Mesothelial cell of epicardium (in vitro differentiated cells): ENCODE results near the gene ATP5PO. TPM values are rescaled to one million over a fixed set of nuclear protein-coding genes. Genes with fewer than 3 reads are reported as not detected.

Source experiments
- DNase-seq, 2 experiments: peaks; one replicate each; pipeline ENCODE4 v3.0.0; 2021; ENCODE audit warnings: low spot score in 2 of 2; ENCODE audit not compliant: unreplicated experiment in 2 of 2
- H3K27ac Mint-ChIP-seq: 2 replicates; pipeline ENCODE4 v1.8.0; 2021; ENCODE audit warnings: mixed read lengths
- H3K27me3 Mint-ChIP-seq: 2 replicates; pipeline ENCODE4 v1.8.0; 2021; ENCODE audit warnings: low read depth, mixed read lengths
- H3K36me3 Mint-ChIP-seq: 2 replicates; pipeline ENCODE4 v1.8.0; 2021; ENCODE audit warnings: mixed read lengths
- H3K4me1 Mint-ChIP-seq: 2 replicates; pipeline ENCODE4 v1.8.0; 2021; ENCODE audit warnings: mixed read lengths
- H3K4me3 Mint-ChIP-seq: 2 replicates; pipeline ENCODE4 v1.8.0; 2021; ENCODE audit warnings: mild to moderate bottlenecking, moderate library complexity, mixed read lengths
- H3K9me3 Mint-ChIP-seq: 2 replicates; pipeline ENCODE4 v1.8.0; 2021; ENCODE audit warnings: mixed read lengths
- CTCF ChIP-seq: fragments of 200-600 bp; sonication (generic); IDR thresholded peaks from one replicate; pipeline ENCODE4 v1.5.0; 2021; ENCODE audit warnings: antibody characterized with exemption; ENCODE audit not compliant: unreplicated experiment
- total RNA-seq: library from RNA; stranded (reverse); gene quantifications from 3 replicates; pipeline ENCODE4 v1.2.1, GENCODE V29; 2021

Gene ATP5PO
- total RNA-seq, 1 donor from 2014 or later = 159 TPM

- peaks cover 22% of the 10 kb centered on the region for H3K36me3 Mint-ChIP-seq
- H3K4me1 Mint-ChIP-seq = peaks cover 37% of the 10 kb centered on the region
- no peaks in the 10 kb centered on the region for H3K27me3 Mint-ChIP-seq
- no peak for DNase-seq
- peaks cover 10% of the 10 kb centered on the region for H3K9me3 Mint-ChIP-seq
- no peak for TF ChIP-seq CTCF
- H3K27ac Mint-ChIP-seq = no peak overlapping the region
- no peak overlapping the region for H3K4me3 Mint-ChIP-seq
Observed at GRCh38 chr21:33943293-33943692, 27.7 kb upstream of the ATP5PO start.

GRCh38 chr21:33942426-33942825, 26.8 kb upstream of the ATP5PO start:
- H3K27ac Mint-ChIP-seq = no peak overlapping the region

GRCh38 chr21:33940881-33941245, 25.3 kb upstream of the ATP5PO start:
- Mint-ChIP-seq H3K27me3 (no peaks in the 10 kb centered on the region), H3K27ac (peak overlapping the region; percentile 86), H3K4me3 (no peak overlapping the region), H3K36me3 (peaks cover 22% of the 10 kb centered on the region), H3K4me1 (peaks cover 17% of the 10 kb centered on the region), H3K9me3 (peaks cover 10% of the 10 kb centered on the region)
- TF ChIP-seq CTCF = no peak
- DNase-seq = no peak

More at GRCh38 chr21:33942426-33942825, 26.8 kb upstream of the ATP5PO start:
- Mint-ChIP-seq H3K36me3 (peaks cover 22% of the 10 kb centered on the region), H3K27me3 (no peaks in the 10 kb centered on the region), H3K4me1 (peaks cover 29% of the 10 kb centered on the region), H3K4me3 (no peak overlapping the region), H3K9me3 (peaks cover 10% of the 10 kb centered on the region)
- no peak for DNase-seq
- TF ChIP-seq CTCF = no peak

- peaks cover 18% of the 10 kb centered on the region for H3K4me1 Mint-ChIP-seq
- no peak for DNase-seq
- peak overlapping the region; percentile 86 for H3K27ac Mint-ChIP-seq
- no peak overlapping the region for H3K4me3 Mint-ChIP-seq
- H3K9me3 Mint-ChIP-seq = peaks cover 10% of the 10 kb centered on the region
- TF ChIP-seq CTCF = no peak
- no peaks in the 10 kb centered on the region for H3K27me3 Mint-ChIP-seq
- H3K36me3 Mint-ChIP-seq = peaks cover 22% of the 10 kb centered on the region
Observed at GRCh38 chr21:33940164-33940880, 24.7 kb upstream of the ATP5PO start.

DNA sequence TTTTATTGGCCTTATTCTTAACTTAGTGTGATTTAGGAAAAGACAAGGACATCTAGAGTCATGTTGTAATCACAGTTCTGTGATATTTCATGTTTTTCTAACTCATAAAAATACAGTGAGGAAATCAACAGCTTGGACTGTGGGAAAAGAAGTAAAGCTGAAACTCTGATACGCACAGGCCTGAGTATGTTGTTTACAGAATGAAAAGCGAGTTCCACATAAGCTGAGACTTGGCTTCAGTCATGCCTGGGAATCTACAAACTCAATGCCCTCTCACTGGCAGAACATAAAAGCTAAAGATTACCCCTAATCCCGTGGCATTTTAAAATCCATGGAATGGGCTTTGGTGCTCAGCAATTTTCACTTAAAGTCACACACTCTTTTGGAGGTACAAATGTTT, 23.6 kb upstream of the ATP5PO start:
- Mint-ChIP-seq H3K36me3 (peaks cover 13% of the 10 kb centered on the region), H3K9me3 (peaks cover under 1% of the 10 kb centered on the region), H3K27me3 (no peaks in the 10 kb centered on the region), H3K4me1 (peaks cover 18% of the 10 kb centered on the region), H3K27ac (peak overlapping the region; percentile 7), H3K4me3 (no peak overlapping the region)
- no peak for TF ChIP-seq CTCF
- no peak for DNase-seq
